A549 treated with RU486 at 1 μM for 4 hours (cell line): ENCODE measurements around the gene FGA. TPM values are rescaled to one million over a fixed set of nuclear protein-coding genes. Genes with fewer than 3 reads are reported as not detected.

ENCODE experiments used
- total RNA-seq: library from RNA; stranded (reverse); fragments of 200-300 nt; extraction: Qiagen RNA extraction; gene quantifications from 5 replicates; pipeline ENCODE4 v1.2.3, GENCODE V29; 2022; ENCODE audit warnings: low read depth

The FGA gene
- total RNA-seq, result 7.1 to 11.3 TPM (median 7.9 TPM) in 5 replicates

DNA sequence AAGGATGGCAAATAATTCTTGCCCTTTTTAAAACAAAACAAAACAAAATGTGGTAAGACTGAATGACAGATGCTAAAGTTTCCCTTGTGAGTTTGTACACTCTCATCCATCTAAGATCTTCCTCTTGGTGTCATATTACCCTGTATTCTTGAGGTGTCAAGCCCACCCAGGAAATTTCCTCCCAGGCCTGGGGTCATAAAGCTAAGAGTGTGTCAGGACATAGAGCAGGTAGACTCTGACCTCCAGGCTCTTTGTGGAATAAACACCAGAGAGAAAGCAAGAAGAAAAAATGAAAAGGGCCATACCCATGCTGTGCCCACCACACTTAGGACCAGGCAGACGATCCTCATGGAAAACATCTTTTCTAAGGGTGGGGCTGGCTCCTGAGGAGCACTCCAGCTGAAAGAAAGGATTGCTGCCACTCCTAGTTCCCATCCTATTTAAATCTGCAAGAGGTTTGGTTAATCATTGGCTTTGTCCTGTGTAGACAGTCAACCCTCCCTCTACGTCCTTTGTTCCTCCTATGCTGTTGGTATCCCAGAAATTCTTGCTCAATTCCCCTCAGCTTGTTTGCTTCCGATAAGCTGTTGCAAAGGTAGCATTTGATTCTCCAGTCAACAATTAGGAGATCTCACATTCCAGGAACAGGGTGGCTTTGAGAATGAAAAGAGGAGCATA lies at the start of gene FGA:
TSS of gene FGA (minus strand) at position 414 of the 678 bp plus-strand sequence. CDS start at position 359, 55 bp downstream.

DNA sequence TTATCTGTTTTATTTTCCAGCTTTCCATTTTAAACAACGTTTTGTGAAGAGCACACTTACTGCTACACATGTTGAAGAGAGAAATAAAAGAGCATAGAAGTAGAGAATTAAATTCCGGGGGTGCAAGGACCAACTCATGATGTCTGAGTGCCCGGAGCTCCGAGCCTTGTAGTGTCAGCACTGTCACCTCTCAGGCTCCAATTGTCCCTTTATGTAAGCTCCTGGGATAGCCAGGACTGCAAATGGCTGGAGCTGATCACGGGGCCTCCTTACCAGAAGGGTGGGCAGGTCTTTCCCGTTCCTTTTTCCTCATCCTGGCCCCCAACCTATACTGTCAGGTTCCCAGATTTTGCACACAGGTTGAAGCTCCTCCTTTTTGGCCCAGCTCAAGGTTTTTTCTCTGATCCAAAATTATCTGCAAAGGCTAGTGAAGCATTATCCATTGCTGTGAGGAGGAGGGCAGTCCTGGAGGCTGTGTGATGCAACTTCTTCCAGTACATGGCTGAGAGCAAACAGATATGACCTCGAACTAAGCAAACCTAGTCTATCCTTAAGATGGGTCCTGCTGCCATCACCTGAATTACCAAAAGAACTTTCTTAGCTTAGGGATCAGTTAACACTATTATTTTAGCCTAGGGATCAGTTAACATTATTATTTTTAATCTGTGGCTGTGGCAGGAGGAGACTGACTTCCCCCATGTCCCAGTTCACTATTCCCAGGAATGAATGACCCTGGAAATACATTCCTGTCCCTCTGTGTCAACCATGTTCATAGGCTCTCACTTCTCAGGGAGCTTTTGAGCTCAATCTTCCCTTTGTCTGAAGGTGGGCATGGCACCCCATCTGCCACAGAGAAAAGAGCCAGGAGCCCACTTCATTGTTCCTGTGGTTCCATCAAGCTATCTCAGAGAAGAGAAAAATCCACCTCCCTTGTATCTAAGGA lies 22.2 kb upstream of the FGA start, which contains the start of gene FGG:
TSS of gene FGG (minus strand) at position 185 of the 943 bp plus-strand sequence. CDS start at position 138, 47 bp downstream.

DNA sequence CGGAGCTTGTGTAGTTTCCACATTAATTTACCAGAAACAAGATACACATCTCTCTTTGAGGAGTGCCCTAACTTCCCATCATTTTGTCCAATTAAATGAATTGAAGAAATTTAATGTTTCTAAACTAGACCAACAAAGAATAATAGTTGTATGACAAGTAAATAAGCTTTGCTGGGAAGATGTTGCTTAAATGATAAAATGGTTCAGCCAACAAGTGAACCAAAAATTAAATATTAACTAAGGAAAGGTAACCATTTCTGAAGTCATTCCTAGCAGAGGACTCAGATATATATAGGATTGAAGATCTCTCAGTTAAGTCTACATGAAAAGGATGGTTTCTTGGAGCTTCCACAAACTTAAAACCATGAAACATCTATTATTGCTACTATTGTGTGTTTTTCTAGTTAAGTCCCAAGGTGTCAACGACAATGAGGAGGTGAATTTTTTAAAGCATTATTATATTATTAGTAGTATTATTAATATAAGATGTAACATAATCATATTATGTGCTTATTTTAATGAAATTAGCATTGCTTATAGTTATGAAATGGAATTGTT lies 27.8 kb downstream of the FGA start, which contains the start of gene FGB:
TSS of gene FGB (plus strand) at position 315 of the 558 bp plus-strand sequence. CDS start at position 323, 8 bp downstream.

DNA sequence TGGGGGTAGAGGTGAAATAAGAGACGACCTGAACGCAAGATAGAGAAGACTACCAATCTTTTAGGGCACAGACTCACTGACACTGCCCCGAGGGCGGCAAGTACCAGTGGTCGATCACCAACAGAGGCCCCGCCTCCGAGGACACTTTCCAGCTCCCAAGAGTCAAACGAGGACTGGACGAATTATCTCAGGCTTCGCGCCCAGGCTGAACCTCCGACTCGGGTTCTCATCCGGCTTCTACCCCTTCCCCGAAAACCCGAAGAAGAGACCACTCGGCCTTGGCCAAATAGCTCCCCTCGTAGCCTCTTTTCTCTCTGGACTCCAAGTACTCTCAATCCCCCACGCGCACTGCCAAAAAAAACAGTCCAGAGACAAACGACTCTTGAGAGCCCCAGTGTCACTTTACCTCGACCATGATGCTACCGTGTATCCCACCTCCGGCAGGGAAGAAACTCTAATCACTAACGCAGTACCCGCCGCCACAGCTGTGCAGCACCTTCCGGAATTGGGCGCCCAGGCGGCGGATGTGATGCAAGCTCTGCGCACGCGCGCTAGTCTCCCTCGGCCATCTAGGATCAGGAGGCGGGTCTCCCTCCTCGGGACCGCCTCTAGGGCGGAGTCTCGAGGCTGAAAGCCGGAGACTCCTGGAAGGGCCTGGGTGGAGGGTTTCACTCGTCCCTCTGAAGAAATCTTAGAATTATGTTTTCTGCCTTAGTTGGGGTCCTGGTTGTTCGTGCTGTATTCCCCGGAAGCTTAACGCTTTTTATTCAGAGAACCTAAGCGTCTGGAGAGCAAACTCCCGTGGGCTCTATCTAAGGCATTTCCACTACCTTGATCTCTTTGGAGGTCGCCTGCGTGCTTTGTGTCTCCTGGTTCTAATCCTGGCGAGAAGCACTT lies 40.4 kb downstream of the FGA start, which contains the start of gene PLRG1:
TSS of gene PLRG1 (minus strand) at position 507 of the 897 bp plus-strand sequence. CDS start at position 415, 92 bp downstream.

Other genes starting within 250 kb of the FGA start
- gene DCHS2, start 98.9 kb downstream of the FGA start, total RNA-seq, result 0.03 to 0.05 TPM in 2 of 5 replicates, not detected in the others
- gene PLRG1, start 40.3 kb downstream of the FGA start, total RNA-seq, result 54.8 to 60.6 TPM (median 57.7 TPM) in 5 replicates
- gene FGB, start 27.7 kb downstream of the FGA start, total RNA-seq, result 12.0 to 21.2 TPM (median 13.0 TPM) in 5 replicates
- 4.5 to 9.3 TPM (median 4.8 TPM) in 5 replicates for gene FGG, start 21.9 kb upstream of the FGA start, total RNA-seq
- 0.09 TPM in 1 of 5 replicates, not detected in the others for gene LRAT, start 153.3 kb upstream of the FGA start, total RNA-seq
- gene RBM46, start 190.5 kb upstream of the FGA start, total RNA-seq, result not detected in 5 replicates